Erythroblast (primary cell): Measurements from ENCODE around the gene ITK.

ENCODE experiments used
- GATA1 ChIP-seq: IDR thresholded peaks from 2 replicates; pipeline ENCODE4 v1.6.1; 2011; ENCODE audit warnings: low read depth, mild to moderate bottlenecking, control low read depth, low read length, moderate library complexity
- POLR2A ChIP-seq: IDR thresholded peaks from 2 replicates; pipeline ENCODE4 v1.6.1; 2011; ENCODE audit warnings: mild to moderate bottlenecking, low read length

DNA sequence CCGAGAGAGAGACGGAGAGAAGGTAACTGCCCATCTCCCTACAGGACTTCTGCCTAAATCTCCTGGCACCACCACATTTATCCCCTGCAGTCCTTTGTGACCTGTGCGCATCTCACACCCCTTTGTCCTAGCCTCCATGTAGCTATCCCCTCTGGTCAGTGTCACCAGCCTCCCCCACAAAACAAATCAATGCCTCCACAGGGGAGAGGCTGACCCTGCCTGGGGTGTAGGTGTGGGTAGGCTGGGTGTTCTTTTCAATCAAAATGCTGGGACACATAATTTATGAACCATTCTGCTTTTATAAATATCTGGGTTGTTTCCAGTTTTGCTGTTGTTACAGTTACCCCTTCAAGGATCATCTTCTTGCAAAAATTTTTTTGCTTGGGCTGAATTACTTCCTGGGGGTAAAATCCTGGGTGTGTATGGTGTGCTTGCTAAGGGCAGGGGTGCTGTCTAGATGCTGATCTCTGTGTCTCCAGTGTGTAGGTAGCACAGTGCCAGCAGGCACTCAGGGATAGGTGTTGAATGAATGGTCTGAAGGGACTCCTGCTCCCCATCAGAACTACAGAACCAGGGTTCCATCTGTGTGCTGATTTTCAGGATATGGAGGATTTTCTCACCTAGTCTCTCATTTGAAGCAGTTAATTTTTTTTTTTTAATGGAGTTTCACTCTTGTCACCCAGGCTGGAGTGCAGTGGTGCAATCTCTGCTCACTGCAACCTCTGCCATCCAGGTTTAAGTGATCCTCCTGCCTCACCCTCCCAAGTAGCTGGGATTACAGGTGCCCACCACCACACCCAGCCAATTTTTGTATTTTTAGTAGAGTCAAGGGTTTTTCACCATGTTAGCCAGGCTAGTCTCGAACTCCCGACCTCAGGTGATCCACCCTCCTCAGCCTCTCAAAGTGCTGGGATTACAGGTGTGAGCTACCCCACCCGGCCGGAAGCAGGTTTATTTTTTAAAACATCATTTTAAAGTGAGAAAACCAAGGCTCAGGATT lies 14.1 kb upstream of the ITK start, which contains the start of gene GARIN3:
- TF ChIP-seq POLR2A (no peak), GATA1 (no peak)
